GM21515 (cell line): ENCODE results near the gene SCAF4.

Experiments used
- ATAC-seq: cut with Tn5 transposase; IDR thresholded peaks from one replicate; pipeline ENCODE4 v1.9.1; 2021; ENCODE audit not compliant: unreplicated experiment

The SCAF4 gene

GRCh38 chr21:31714741-31715365 is 17.1 kb downstream of the SCAF4 start:
- ATAC-seq, result no peak

GRCh38 chr21:31713973-31714740 is 17.8 kb downstream of the SCAF4 start:
- ATAC-seq, result no peak

- ATAC-seq, result no peak
Observed at GRCh38 chr21:31713115-31713514, 18.8 kb downstream of the SCAF4 start.

- no peak for ATAC-seq
Observed at GRCh38 chr21:31711745-31712285, 20.1 kb downstream of the SCAF4 start.

- ATAC-seq, result no peak
Observed at GRCh38 chr21:31711326-31711725, 20.6 kb downstream of the SCAF4 start.

GRCh38 chr21:31710586-31710985 is 21.3 kb downstream of the SCAF4 start:
- no peak for ATAC-seq

GRCh38 chr21:31708541-31708940 is 23.4 kb downstream of the SCAF4 start:
- no peak for ATAC-seq

GRCh38 chr21:31707499-31707898 is 24.4 kb downstream of the SCAF4 start:
- no peak for ATAC-seq

- no peak for ATAC-seq
Observed at GRCh38 chr21:31706562-31706961, 25.4 kb downstream of the SCAF4 start.

- no peak for ATAC-seq
Observed at GRCh38 chr21:31700040-31700439, 31.9 kb downstream of the SCAF4 start.

GRCh38 chr21:31698461-31698860 is 33.5 kb downstream of the SCAF4 start:
- no peak for ATAC-seq

GRCh38 chr21:31696424-31696823 is 35.5 kb downstream of the SCAF4 start:
- ATAC-seq, result no peak

GRCh38 chr21:31693222-31693621 is 38.7 kb downstream of the SCAF4 start:
- no peak for ATAC-seq

- no peak for ATAC-seq
Observed at GRCh38 chr21:31688603-31689368, 43.1 kb downstream of the SCAF4 start.

GRCh38 chr21:31687108-31687507 is 44.8 kb downstream of the SCAF4 start:
- ATAC-seq, result no peak

GRCh38 chr21:31686272-31686915 is 45.5 kb downstream of the SCAF4 start:
- ATAC-seq, result no peak

- no peak for ATAC-seq
Observed at GRCh38 chr21:31684918-31685317, 47.0 kb downstream of the SCAF4 start.

GRCh38 chr21:31683029-31683428 is 48.9 kb downstream of the SCAF4 start:
- ATAC-seq, result no peak

GRCh38 chr21:31682620-31683019 is 49.3 kb downstream of the SCAF4 start:
- no peak for ATAC-seq

- ATAC-seq, result no peak
Observed at GRCh38 chr21:31678478-31678877, 53.4 kb downstream of the SCAF4 start.

GRCh38 chr21:31677047-31677446 is 54.9 kb downstream of the SCAF4 start:
- ATAC-seq, result no peak
